SU-DHL-6 (cell line): ENCODE results near the gene PARVA.

Source experiments
- H2AFZ ChIP-seq: fragments of 200-600 bp; sonication (generic); 2 replicates; pipeline ENCODE4 v1.6.1; 2014; ENCODE audit warnings: low read depth, mild to moderate bottlenecking, moderate library complexity, mixed read lengths, antibody characterized with exemption, low read length; ENCODE audit not compliant: severe bottlenecking
- H3F3A ChIP-seq: fragments of 200-600 bp; shearing (Covaris generic); 2 replicates; pipeline ENCODE4 v1.6.0; 2016; ENCODE audit warnings: antibody characterized with exemption, mild to moderate bottlenecking; ENCODE audit not compliant: insufficient read depth
- H3K27ac ChIP-seq: fragments of 200-600 bp; sonication (generic); 2 replicates; pipeline ENCODE4 v1.5.1; 2016; ENCODE audit warnings: low read depth, mild to moderate bottlenecking, low read length, moderate library complexity, mixed read lengths
- H3K27me3 ChIP-seq: fragments of 200-600 bp; sonication (generic), shearing (Covaris generic); 2 replicates; pipeline ENCODE4 v1.6.0; 2014; ENCODE audit warnings: mild to moderate bottlenecking, low read length
- H3K36me3 ChIP-seq: fragments of 200-600 bp; sonication (generic); 2 replicates; pipeline ENCODE4 v1.6.1; 2014; ENCODE audit warnings: mild to moderate bottlenecking, low read length, mixed read lengths
- H3K4me2 ChIP-seq: fragments of 300-600, 200-600 bp; shearing (Covaris generic), sonication (generic); 2 replicates; pipeline ENCODE4 v1.6.0; 2014; ENCODE audit warnings: low read length, low read depth, mild to moderate bottlenecking; ENCODE audit not compliant: poor library complexity, severe bottlenecking
- H3K4me3 ChIP-seq: fragments of 200-600 bp; sonication (generic); 2 replicates; pipeline ENCODE4 v1.5.1; 2014; ENCODE audit warnings: antibody characterized with exemption, low read length, mild to moderate bottlenecking, mixed read lengths; ENCODE audit not compliant: insufficient read depth, poor library complexity, severe bottlenecking
- H3K79me2 ChIP-seq: fragments of 200-600 bp; sonication (generic); 2 replicates; pipeline ENCODE4 v1.6.1; 2014; ENCODE audit warnings: mild to moderate bottlenecking, low read length, moderate library complexity; ENCODE audit not compliant: insufficient read depth
- H3K9ac ChIP-seq: fragments of 200-600 bp; sonication (generic); 2 replicates; pipeline ENCODE4 v1.7.0; 2014; ENCODE audit warnings: mild to moderate bottlenecking, low read length
- H3K9me2 ChIP-seq: fragments of 200-600 bp; sonication (generic); replicated peaks from 2 replicates; pipeline ENCODE4 v1.6.1; 2014; ENCODE audit warnings: low read length; ENCODE audit not compliant: insufficient read depth
- H3K9me3 ChIP-seq: fragments of 200-600 bp; sonication (generic); 2 replicates; pipeline ENCODE4 v1.6.1; 2014; ENCODE audit warnings: low read length, mixed read lengths; ENCODE audit not compliant: insufficient read depth
- H4K20me1 ChIP-seq: fragments of 200-600 bp; sonication (generic); 2 replicates; pipeline ENCODE4 v1.6.1; 2014; ENCODE audit warnings: low read depth, mild to moderate bottlenecking, antibody characterized with exemption, low read length, moderate library complexity, mixed read lengths
- EZH2phosphoT487 ChIP-seq: fragments of 200-600 bp; sonication (generic), shearing (Covaris generic); conservative IDR thresholded peaks from 2 replicates; pipeline ENCODE4 v1.6.1; 2018; ENCODE audit warnings: mild to moderate bottlenecking, antibody characterized with exemption, low read length, moderate library complexity, mixed read lengths
- TF ChIP-seq, protein P1 (sequence below): fragments of 200-600 bp; sonication (generic); IDR thresholded peaks from one replicate; pipeline ENCODE4 v1.5.1; 2017; ENCODE audit warnings: antibody characterized with exemption, mild to moderate bottlenecking, low read length, moderate library complexity; ENCODE audit not compliant: insufficient read depth, poor library complexity, severe bottlenecking

PARVA gene

GRCh38 chr11:12485328-12485727 lies 108.0 kb downstream of the PARVA start:
- Histone ChIP-seq H3K9me3 (peaks cover 13% of the 10 kb centered on the region; the same call in 1 of the 2 replicates), H3K4me3 (no peak overlapping the region), H3K79me2 (no peaks in the 10 kb centered on the region), H3K4me2 (no peak overlapping the region), H3F3A (no peaks in the 10 kb centered on the region), H3K27ac (no peak overlapping the region), H2AFZ (no peak overlapping the region), H3K27me3 (no peaks in the 10 kb centered on the region), H3K36me3 (no peaks in the 10 kb centered on the region), H3K9me2 (no peaks in the 10 kb centered on the region), H4K20me1 (no peaks in the 10 kb centered on the region), H3K9ac (no peak overlapping the region)
- TF ChIP-seq, protein P1, sequence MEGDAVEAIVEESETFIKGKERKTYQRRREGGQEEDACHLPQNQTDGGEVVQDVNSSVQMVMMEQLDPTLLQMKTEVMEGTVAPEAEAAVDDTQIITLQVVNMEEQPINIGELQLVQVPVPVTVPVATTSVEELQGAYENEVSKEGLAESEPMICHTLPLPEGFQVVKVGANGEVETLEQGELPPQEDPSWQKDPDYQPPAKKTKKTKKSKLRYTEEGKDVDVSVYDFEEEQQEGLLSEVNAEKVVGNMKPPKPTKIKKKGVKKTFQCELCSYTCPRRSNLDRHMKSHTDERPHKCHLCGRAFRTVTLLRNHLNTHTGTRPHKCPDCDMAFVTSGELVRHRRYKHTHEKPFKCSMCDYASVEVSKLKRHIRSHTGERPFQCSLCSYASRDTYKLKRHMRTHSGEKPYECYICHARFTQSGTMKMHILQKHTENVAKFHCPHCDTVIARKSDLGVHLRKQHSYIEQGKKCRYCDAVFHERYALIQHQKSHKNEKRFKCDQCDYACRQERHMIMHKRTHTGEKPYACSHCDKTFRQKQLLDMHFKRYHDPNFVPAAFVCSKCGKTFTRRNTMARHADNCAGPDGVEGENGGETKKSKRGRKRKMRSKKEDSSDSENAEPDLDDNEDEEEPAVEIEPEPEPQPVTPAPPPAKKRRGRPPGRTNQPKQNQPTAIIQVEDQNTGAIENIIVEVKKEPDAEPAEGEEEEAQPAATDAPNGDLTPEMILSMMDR: no peak
- no peak for TF ChIP-seq EZH2phosphoT487

GRCh38 chr11:12489246-12489772 lies 111.9 kb downstream of the PARVA start:
- Histone ChIP-seq H4K20me1 (no peaks in the 10 kb centered on the region), H3K9ac (no peak overlapping the region), H3K4me2 (no peak overlapping the region), H3K36me3 (no peaks in the 10 kb centered on the region), H3K4me3 (no peak overlapping the region), H3K9me3 (peaks cover 13% of the 10 kb centered on the region; the same call in 1 of the 2 replicates), H3K79me2 (no peaks in the 10 kb centered on the region), H3K27ac (no peak overlapping the region), H2AFZ (no peak overlapping the region), H3K9me2 (no peaks in the 10 kb centered on the region), H3F3A (no peaks in the 10 kb centered on the region), H3K27me3 (no peaks in the 10 kb centered on the region)
- TF ChIP-seq, protein P1: no peak
- no peak for TF ChIP-seq EZH2phosphoT487

DNA sequence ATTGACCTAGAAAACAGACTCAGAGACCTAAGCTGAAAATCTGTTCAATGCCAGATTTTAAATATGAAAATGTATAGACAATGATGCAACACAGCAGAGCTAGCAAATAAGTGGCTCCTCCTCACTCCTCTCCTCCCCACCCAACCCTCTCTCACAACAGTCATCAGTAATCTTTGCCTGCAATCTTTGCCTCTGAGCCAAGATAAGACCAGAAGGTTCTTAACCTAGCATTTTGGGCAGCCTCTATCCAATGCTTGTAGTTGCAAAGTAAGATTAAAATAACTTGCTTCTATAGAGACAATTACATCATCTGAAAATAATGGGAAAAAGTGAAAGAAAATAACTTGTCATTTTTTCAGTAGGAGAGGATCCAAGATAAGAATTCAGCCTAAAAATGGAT lies 117.3 kb downstream of the PARVA start:
- no peaks in the 10 kb centered on the region for H3K9me2 ChIP-seq
- H3K9ac ChIP-seq: no peak overlapping the region
- H2AFZ ChIP-seq: no peak overlapping the region
- no peaks in the 10 kb centered on the region for H3F3A ChIP-seq
- H3K79me2 ChIP-seq: no peaks in the 10 kb centered on the region
- peaks cover under 1% of the 10 kb centered on the region; the same call in 1 of the 2 replicates for H3K9me3 ChIP-seq
- H3K27ac ChIP-seq: no peak overlapping the region
- TF ChIP-seq, protein P1: no peak
- no peak for TF ChIP-seq EZH2phosphoT487
- no peaks in the 10 kb centered on the region for H4K20me1 ChIP-seq
- no peak overlapping the region for H3K4me2 ChIP-seq
- no peak overlapping the region for H3K4me3 ChIP-seq
- H3K36me3 ChIP-seq: no peaks in the 10 kb centered on the region
- H3K27me3 ChIP-seq: no peaks in the 10 kb centered on the region
